ENCODE measurements around the gene MRPL16. TPM values are rescaled to one million over a fixed set of nuclear protein-coding genes. Genes with fewer than 3 reads are reported as not detected.
A peak's percentile ranks its signal among the peaks of the same experiment; 100 is the strongest.

The MRPL16 gene
- total RNA-seq, 1 donor from 2014 or later = 29.7 TPM

DNA sequence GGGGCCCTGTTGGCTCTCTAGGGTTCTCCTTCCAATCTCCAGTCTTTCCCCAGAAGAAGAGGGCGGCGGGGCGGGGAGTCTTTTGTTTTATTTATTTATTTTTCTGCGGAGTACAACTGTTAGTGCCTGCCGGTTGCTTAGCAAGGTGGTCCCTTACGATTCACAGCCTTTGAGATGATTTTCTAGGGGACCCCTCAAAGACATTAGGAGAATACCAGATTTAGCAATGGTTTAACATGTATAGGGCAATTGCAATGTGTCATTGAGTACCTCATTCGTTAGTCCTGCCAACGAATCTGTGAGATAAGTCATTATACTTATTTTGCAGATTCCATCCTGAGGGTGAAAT lies 307 bp upstream of the MRPL16 start:
- TF ChIP-seq, protein P1, sequence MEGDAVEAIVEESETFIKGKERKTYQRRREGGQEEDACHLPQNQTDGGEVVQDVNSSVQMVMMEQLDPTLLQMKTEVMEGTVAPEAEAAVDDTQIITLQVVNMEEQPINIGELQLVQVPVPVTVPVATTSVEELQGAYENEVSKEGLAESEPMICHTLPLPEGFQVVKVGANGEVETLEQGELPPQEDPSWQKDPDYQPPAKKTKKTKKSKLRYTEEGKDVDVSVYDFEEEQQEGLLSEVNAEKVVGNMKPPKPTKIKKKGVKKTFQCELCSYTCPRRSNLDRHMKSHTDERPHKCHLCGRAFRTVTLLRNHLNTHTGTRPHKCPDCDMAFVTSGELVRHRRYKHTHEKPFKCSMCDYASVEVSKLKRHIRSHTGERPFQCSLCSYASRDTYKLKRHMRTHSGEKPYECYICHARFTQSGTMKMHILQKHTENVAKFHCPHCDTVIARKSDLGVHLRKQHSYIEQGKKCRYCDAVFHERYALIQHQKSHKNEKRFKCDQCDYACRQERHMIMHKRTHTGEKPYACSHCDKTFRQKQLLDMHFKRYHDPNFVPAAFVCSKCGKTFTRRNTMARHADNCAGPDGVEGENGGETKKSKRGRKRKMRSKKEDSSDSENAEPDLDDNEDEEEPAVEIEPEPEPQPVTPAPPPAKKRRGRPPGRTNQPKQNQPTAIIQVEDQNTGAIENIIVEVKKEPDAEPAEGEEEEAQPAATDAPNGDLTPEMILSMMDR (IDR thresholded peaks at IDR 0.05) = no peak
- Histone ChIP-seq H3K4me1 (peaks cover 17% of the 10 kb centered on the region), H3K36me3 (peaks cover 32% of the 10 kb centered on the region), H3K9me3 (no peaks in the 10 kb centered on the region), H3K27ac (peak overlapping the region; percentile 90), H3K4me3 (peak overlapping the region; percentile 96), H3K27me3 (ENCODE audit: low read depth) (no peaks in the 10 kb centered on the region)
- ATAC-seq (no peak), DNase-seq (no peak)
- intact Hi-C loops (cut with DNase I) = no loop called here

DNA sequence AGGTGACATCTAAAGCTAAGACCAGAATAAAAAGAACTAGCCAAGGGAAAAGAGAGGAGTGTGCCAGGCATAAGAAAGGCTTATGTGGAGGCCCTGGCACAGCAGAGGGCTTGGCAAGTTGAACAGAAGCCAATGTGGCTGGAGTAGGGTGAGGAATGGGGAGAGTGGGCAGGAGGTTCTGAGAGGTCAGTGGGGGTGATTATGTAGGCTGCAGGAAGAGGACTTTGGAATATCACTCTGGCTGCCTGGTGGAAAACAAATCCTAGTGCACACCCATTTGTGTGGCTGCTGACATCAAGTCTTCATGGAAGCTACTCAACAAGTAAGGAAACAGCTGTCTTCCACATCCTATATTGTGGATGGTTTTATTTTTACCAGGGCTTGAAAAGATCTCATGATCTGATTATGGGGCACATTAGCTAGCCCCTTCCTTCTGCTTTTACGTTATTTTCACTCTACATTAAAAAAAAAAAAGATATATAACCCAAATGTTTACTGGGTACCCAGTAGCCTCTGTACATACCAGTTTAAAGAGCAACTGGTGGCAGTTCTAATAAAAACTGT lies 3.4 kb downstream of the MRPL16 start:
- H3K27me3 ChIP-seq (ENCODE audit: low read depth) = no peaks in the 10 kb centered on the region
- H3K36me3 ChIP-seq = peaks cover 63% of the 10 kb centered on the region
- no peak overlapping the region for H3K4me3 ChIP-seq
- TF ChIP-seq, protein P1 (IDR thresholded peaks at IDR 0.05) = no peak
- intact Hi-C loops (cut with DNase I) = loop anchor here (10.0 kb wide), 1 partner anchor 52 kb away; the partner anchor contains the start of gene STX3
- peaks cover 17% of the 10 kb centered on the region for H3K4me1 ChIP-seq
- no peak for DNase-seq
- no peak for ATAC-seq
- H3K9me3 ChIP-seq = no peaks in the 10 kb centered on the region
- no peak overlapping the region for H3K27ac ChIP-seq

DNA sequence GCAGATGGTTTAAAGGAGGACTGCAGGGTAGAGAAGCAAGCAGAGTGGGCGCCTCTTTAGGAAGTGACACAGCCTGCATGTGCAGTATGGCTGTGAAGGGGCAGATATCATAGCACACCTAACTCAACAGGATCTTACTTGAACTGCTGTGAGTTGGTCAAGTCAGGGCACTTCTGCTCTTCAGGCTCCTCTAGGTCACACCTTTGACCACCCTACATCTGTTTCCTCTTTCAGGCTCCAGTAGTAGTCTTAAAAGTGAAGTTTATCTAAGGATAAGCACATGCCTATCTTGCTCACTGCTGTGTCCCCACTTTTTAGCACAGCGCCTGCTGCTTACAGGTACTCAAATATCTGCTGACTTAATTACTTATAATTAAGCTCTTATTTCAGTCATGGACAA lies 6.5 kb downstream of the MRPL16 start:
- TF ChIP-seq, protein P1 (IDR thresholded peaks at IDR 0.05) = no peak
- intact Hi-C loops (cut with DNase I) = loop anchor here (10.0 kb wide), 1 partner anchor 49 kb away; the partner anchor contains the start of gene STX3
- Histone ChIP-seq H3K27me3 (ENCODE audit: low read depth) (no peaks in the 10 kb centered on the region), H3K4me3 (no peak overlapping the region), H3K27ac (no peak overlapping the region), H3K36me3 (peaks cover 82% of the 10 kb centered on the region), H3K9me3 (no peaks in the 10 kb centered on the region), H3K4me1 (peaks cover 3% of the 10 kb centered on the region)
- DNase-seq (no peak), ATAC-seq (no peak)

DNA sequence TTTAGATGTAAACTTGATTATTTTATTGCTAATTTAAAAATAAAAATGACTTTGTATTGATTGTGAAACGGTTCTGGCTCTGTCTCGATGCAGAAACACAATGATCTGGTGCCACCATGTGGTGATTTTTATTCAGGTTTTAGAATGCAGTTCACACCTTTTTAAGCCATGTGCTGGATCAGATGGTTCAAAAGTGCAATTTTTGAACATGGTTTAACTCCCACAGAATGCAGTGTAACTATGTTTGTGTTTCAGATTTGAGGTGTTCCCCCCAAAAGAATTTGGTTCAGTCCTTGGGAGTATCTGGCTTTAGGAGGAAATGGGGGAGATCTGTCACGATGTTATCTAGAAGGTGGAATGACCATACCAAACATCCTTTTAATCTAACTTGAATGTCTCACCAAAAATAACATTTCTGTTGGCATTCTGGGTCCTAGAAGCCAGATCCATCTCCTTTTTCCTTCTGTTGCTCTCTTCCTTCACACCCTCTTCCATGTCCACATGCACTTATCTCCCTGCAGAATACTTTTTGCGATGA lies 7.9 kb downstream of the MRPL16 start:
- Histone ChIP-seq H3K27me3 (ENCODE audit: low read depth) (no peaks in the 10 kb centered on the region), H3K4me3 (no peak overlapping the region), H3K9me3 (no peaks in the 10 kb centered on the region), H3K27ac (no peak overlapping the region), H3K4me1 (no peaks in the 10 kb centered on the region), H3K36me3 (peaks cover 82% of the 10 kb centered on the region)
- DNase-seq = no peak
- peak; percentile 76 to 84 for ATAC-seq
- TF ChIP-seq, protein P1 (IDR thresholded peaks at IDR 0.05) = peak; percentile 73
- intact Hi-C loops (cut with DNase I) = loop anchor here (10.0 kb wide), 1 partner anchor 48 kb away; the partner anchor contains the start of gene STX3

DNA sequence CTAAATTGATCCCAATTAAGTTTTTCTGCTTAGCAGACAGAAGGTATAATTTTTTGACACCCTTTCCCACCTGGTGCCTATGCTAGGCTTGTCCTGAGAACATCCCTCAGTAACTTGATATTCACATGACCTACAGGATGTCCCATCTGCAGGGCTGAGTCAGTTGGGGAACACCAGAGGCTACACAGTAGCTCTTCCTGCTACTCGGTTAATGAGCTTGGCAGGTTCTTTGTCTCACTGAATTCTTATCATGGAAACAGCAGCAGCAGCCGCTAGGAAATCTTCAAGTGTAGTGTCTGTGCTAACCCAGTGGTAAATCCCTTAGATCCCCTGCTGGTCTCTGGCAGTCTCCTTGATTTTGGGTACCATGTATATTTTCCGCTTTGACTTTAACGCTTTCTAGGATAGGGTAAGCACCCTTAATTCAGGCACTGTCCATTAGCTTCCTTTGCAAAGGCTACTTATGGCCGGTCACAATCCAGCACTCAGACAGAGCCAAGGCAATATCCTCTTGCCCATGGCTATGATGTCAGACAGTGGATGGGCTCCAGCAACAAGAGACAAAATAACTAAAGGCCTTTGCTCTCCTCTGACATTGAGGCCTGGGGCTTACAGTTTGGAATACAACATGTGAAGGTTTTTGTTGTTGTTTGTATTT lies 8.5 kb downstream of the MRPL16 start:
- Histone ChIP-seq H3K9me3 (no peaks in the 10 kb centered on the region), H3K36me3 (peaks cover 82% of the 10 kb centered on the region), H3K27ac (no peak overlapping the region), H3K27me3 (ENCODE audit: low read depth) (no peaks in the 10 kb centered on the region), H3K4me3 (no peak overlapping the region), H3K4me1 (no peaks in the 10 kb centered on the region)
- no peak for DNase-seq
- TF ChIP-seq, protein P1 (IDR thresholded peaks at IDR 0.05) = no peak
- ATAC-seq = peak; percentile 34 to 51
- intact Hi-C loops (cut with DNase I) = loop anchor here (10.0 kb wide), 1 partner anchor 47 kb away; the partner anchor contains the start of gene STX3
